Kidney (tissue), 14 donors: Measurements from ENCODE around the gene RBMS3. TPM values are rescaled to one million over a fixed set of nuclear protein-coding genes. Genes with fewer than 3 reads are reported as not detected.

Experiments used
- DNase-seq, 5 donors: peaks; one replicate each; pipeline ENCODE4 v3.0.0-alpha.2; 2013 to 2020
- FAIRE-seq: peaks from 2 replicates; lab custom pipeline; 2012; peaks lifted over from hg19 to GRCh38; lab: Jason Lieb, UNC
- H3K27ac ChIP-seq, 2 donors: one replicate each; pipeline ENCODE4 v1.7.0; 2013; ENCODE audit warnings: low read depth in 2 of 2, low read length in 2 of 2, inconsistent platforms in 1 of 2
- H3K27me3 ChIP-seq: one replicate; pipeline ENCODE4 v1.7.1; 2013; ENCODE audit warnings: low read length, inconsistent platforms; ENCODE audit not compliant: control insufficient read depth, insufficient read depth
- H3K36me3 ChIP-seq, 3 donors: one replicate each; pipeline versions ENCODE4 v1.7.0 to v1.7.1; 2013; ENCODE audit warnings: low read length in 3 of 3, control low read depth in 1 of 3, inconsistent platforms in 1 of 3; ENCODE audit not compliant: insufficient read depth in 3 of 3, control insufficient read depth in 2 of 3
- H3K4me1 ChIP-seq, 3 donors: one replicate each; pipeline versions ENCODE4 v1.7.0 to v1.7.1; 2013; ENCODE audit warnings: low read length in 3 of 3, inconsistent platforms in 1 of 3, low read depth in 1 of 3; ENCODE audit not compliant: control insufficient read depth in 2 of 3, insufficient read depth in 2 of 3
- H3K4me3 ChIP-seq, 3 donors: one replicate each; pipeline versions ENCODE4 v1.7.0 to v1.8.1; 2013; ENCODE audit warnings: low read length in 3 of 3, control low read depth in 1 of 3, inconsistent platforms in 1 of 3
- H3K9ac ChIP-seq, 3 donors: one replicate each; pipeline versions ENCODE4 v1.7.0 to v1.7.1; 2013; ENCODE audit warnings: low read length in 3 of 3, control low read depth in 1 of 3, inconsistent platforms in 1 of 3
- H3K9me3 ChIP-seq, 3 donors: one replicate each; pipeline versions ENCODE4 v1.7.0 to v1.7.1; 2013; ENCODE audit warnings: low read length in 3 of 3, control low read depth in 1 of 3, inconsistent platforms in 1 of 3; ENCODE audit not compliant: control insufficient read depth in 2 of 3, insufficient read depth in 1 of 3
- CTCF ChIP-seq: IDR thresholded peaks from 3 replicates; pipeline ENCODE4 v1.5.1; 2012; ENCODE audit warnings: mild to moderate bottlenecking, moderate library complexity, borderline replicate concordance; ENCODE audit not compliant: insufficient read depth; ENCODE audit errors: extremely low read depth
- intact Hi-C: fragments of 100-400 bp; cut with DNase I; formaldehyde crosslinking; loops from one replicate; pipeline ENCODE4 v1.11.1; 2022
- polyA plus RNA-seq: library from polyadenylated mRNA; stranded (reverse); fragments of 350-450 nt; fragmentation: Illumina TruSeq; extraction: RNeasy Lipid Tissue Mini Kit (QIAGEN cat#74804); gene quantifications from one replicate; pipeline ENCODE4 v1.2.3, GENCODE V29; 2014; ENCODE audit warnings: low read depth, low replicate concordance; ENCODE audit not compliant: insufficient read depth
- total RNA-seq: library from RNA; stranded (reverse); fragmentation: NEBNext Ultra II Directional; extraction: Animal tissue kit (Norgen Biotek cat#: 25700); gene quantifications from one replicate; pipeline ENCODE4 v1.2.1, GENCODE V29; 2021
- donor health status: control.
- donor health status: control.
- donor health status: control.
- donor health status: control.
- donor health status: control.
- donor health status: DM: yes; HTN: yes; CAD: no.
- donor health status: Normal renal cell carcinoma (clear cell type).

Gene RBMS3
- total and polyA plus RNA-seq, 2 donors from 2014 or later = 3.2 to 48.8 TPM

DNA sequence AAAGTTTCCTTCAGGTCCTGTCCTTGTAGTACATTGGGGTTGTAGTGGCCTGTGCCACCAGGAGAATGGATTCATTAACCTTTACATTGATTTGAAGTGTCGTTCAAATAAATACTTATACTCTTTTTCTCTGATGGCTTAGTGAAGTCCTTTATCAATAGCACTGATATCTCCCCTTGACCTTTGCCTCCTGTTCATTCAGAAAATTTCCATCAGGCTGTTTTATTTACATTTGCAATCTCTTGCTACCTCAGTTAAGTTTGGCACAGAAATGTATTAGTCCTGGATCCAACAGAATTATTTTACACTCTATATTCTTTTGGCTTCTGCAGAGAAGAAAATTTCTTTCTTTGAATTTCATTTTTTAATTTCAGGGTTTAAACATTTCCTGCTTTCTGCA is 497.0 kb downstream of the RBMS3 start:
- no peaks in the 10 kb centered on the region for H3K27me3 ChIP-seq
- intact Hi-C loops = no loop called here
- H3K27ac ChIP-seq = no peak overlapping the region
- H3K4me1 ChIP-seq = no peaks in the 10 kb centered on the region
- H3K9me3 ChIP-seq = no peaks in the 10 kb centered on the region
- no peak overlapping the region for H3K4me3 ChIP-seq
- no peak overlapping the region for H3K9ac ChIP-seq
- no peaks in the 10 kb centered on the region for H3K36me3 ChIP-seq
- no peak for TF ChIP-seq CTCF
- DNase-seq (no peak), FAIRE-seq (no peak)

GRCh38 chr3:29789686-29790085 is 508.8 kb downstream of the RBMS3 start:
- no peak overlapping the region for H3K4me3 ChIP-seq
- no peaks in the 10 kb centered on the region for H3K9me3 ChIP-seq
- H3K36me3 ChIP-seq = no peaks in the 10 kb centered on the region
- TF ChIP-seq CTCF = no peak
- DNase-seq (no peak), FAIRE-seq (no peak)
- intact Hi-C loops = no loop called here
- H3K27ac ChIP-seq = no peak overlapping the region
- no peaks in the 10 kb centered on the region for H3K4me1 ChIP-seq
- no peaks in the 10 kb centered on the region for H3K27me3 ChIP-seq
- no peak overlapping the region for H3K9ac ChIP-seq

- Histone ChIP-seq H3K27ac (no peak overlapping the region), H3K27me3 (no peaks in the 10 kb centered on the region), H3K9me3 (no peaks in the 10 kb centered on the region), H3K36me3 (no peaks in the 10 kb centered on the region), H3K4me3 (no peak overlapping the region), H3K4me1 (no peaks in the 10 kb centered on the region), H3K9ac (no peak overlapping the region)
- DNase-seq = no peak
- intact Hi-C loops = no loop called here
- TF ChIP-seq CTCF = no peak
- no peak for FAIRE-seq
Observed at GRCh38 chr3:29796808-29797207, 515.9 kb downstream of the RBMS3 start.

- Histone ChIP-seq H3K27me3 (no peaks in the 10 kb centered on the region), H3K9ac (no peak overlapping the region), H3K4me3 (no peak overlapping the region), H3K9me3 (no peaks in the 10 kb centered on the region), H3K36me3 (no peaks in the 10 kb centered on the region), H3K27ac (no peak overlapping the region), H3K4me1 (no peaks in the 10 kb centered on the region)
- DNase-seq (no peak), FAIRE-seq (no peak)
- intact Hi-C loops = no loop called here
- TF ChIP-seq CTCF = no peak
Observed at GRCh38 chr3:29802057-29802456, 521.2 kb downstream of the RBMS3 start.
